Activated CD4-positive, alpha-beta T cell treated with anti-CD3 and anti-CD28 coated beads for 48 hours (primary cell): ENCODE results near the gene RHCE.
"Not testable (repeated sequence)": the region's sequence is repeated elsewhere in the genome, so short reads cannot be mapped to it uniquely, and the experiment has no call there.

Experiments used
- DNase-seq: peaks from one replicate; pipeline ENCODE4 v3.0.0-alpha.2; 2020

Gene RHCE

GRCh38 chr1:25338986-25339385 is 81.6 kb downstream of the RHCE start:
- no peak for DNase-seq

GRCh38 chr1:25338188-25338981 is 82.2 kb downstream of the RHCE start, which contains the start of gene TMEM50A:
TSS of gene TMEM50A (plus strand) at chr1:25338334. CDS start at chr1:25340487, 2,153 bp downstream.
- DNase-seq, result peak; percentile 92

- DNase-seq, result peak; percentile 16
These were observed 83.0 kb downstream of the RHCE start for GRCh38 chr1:25337483-25338187.

GRCh38 chr1:25336922-25337354 is 83.7 kb downstream of the RHCE start:
- DNase-seq, result peak; percentile 40

GRCh38 chr1:25329950-25330349 is 90.7 kb downstream of the RHCE start:
- peak; percentile 6 for DNase-seq

- not testable (repeated sequence) for DNase-seq
These were observed 91.3 kb downstream of the RHCE start for GRCh38 chr1:25329336-25329735.

- not testable (repeated sequence) for DNase-seq
These were observed 91.8 kb downstream of the RHCE start for GRCh38 chr1:25328791-25329185.

GRCh38 chr1:25327864-25328790 is 92.5 kb downstream of the RHCE start:
- DNase-seq, result not testable (repeated sequence)

- not testable (repeated sequence) for DNase-seq
These were observed 96.2 kb downstream of the RHCE start for GRCh38 chr1:25324407-25324806.

- not testable (repeated sequence) for DNase-seq
These were observed 98.5 kb downstream of the RHCE start for GRCh38 chr1:25322127-25322526.

- DNase-seq, result not testable (repeated sequence)
These were observed 100.2 kb downstream of the RHCE start for GRCh38 chr1:25320314-25320938.

- not testable (repeated sequence) for DNase-seq
These were observed 107.7 kb downstream of the RHCE start for GRCh38 chr1:25312806-25313470.
